NCI-H82 (cell line): ENCODE measurements around the gene DNAAF3.

ENCODE experiments used
- DNase-seq: peaks from one replicate; lab custom pipeline; 2025; lab: John Stamatoyannopoulos, UW

DNAAF3 gene

DNA sequence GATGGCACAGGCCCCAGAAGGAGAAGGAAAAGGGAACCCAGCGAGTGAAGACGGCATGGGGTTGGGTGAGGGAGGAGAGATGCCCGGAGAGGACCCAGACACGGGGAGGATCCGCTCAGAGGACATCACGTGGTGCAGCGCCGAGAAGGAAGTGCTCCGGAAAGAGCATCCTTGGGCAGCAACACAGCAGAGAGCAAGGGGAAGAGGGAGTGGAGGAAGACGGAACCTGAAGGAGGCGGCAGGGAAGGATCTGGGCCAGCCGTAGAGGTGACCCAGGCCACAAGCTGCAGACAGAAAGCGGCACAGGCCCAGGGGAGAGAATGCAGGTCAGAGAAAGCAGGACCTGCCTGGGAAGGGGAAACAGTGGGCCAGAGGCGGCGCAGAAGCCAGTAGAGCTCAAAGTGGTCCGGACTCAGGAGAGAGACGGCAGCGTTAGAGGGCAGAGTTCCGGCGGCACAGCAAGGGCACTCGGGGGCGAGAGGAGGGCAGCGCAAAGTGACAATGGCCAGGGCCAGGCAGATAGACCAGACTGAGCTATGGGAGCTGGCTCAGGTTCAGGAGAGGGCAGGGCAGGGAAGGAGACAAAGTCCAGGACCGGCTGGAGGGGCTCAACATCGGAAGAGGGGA lies 50.1 kb downstream of the DNAAF3 start:
- DNase-seq: peak; percentile 54

GRCh38 chr19:55115446-55116065 lies 50.9 kb downstream of the DNAAF3 start:
- no peak for DNase-seq

DNA sequence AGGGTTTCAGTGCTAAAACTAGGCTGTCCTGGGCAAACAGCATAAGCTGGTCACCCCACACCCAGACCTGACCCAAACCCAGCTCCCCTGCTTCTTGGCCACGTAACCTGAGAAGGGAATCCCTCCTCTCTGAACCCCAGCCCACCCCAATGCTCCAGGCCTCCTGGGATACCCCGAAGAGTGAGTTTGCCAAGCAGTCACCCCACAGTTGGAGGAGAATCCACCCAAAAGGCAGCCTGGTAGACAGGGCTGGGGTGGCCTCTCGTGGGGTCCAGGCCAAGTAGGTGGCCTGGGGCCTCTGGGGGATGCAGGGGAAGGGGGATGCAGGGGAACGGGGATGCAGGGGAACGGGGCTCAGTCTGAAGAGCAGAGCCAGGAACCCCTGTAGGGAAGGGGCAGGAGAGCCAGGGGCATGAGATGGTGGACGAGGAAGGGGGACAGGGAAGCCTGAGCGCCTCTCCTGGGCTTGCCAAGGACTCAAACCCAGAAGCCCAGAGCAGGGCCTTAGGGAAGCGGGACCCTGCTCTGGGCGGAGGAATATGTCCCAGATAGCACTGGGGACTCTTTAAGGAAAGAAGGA lies 51.8 kb downstream of the DNAAF3 start:
- DNase-seq: no peak

DNA sequence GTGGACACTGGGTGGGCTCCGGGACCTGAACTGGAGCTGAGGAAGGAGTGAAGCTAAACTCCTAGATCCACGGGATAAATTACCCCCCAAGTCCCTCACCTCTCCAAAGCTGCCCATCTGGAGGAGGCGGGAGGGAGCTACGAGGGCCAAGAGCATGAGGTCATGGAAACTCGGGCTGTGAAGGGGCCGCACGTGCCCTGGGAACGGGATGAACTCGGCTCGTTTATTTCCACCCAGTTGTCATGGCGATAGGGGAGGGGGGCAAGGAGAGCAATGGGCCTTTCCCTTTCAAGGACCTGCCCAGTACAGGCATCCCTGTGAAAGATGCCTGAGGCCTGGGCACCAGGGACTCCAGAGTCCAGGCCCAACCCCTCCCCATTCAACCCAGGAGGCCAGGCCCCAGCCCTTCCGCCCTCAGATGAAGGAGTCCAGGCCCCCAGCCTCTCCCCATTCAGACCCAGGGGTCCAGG lies 52.8 kb downstream of the DNAAF3 start:
- peak; percentile 50 for DNase-seq

DNA sequence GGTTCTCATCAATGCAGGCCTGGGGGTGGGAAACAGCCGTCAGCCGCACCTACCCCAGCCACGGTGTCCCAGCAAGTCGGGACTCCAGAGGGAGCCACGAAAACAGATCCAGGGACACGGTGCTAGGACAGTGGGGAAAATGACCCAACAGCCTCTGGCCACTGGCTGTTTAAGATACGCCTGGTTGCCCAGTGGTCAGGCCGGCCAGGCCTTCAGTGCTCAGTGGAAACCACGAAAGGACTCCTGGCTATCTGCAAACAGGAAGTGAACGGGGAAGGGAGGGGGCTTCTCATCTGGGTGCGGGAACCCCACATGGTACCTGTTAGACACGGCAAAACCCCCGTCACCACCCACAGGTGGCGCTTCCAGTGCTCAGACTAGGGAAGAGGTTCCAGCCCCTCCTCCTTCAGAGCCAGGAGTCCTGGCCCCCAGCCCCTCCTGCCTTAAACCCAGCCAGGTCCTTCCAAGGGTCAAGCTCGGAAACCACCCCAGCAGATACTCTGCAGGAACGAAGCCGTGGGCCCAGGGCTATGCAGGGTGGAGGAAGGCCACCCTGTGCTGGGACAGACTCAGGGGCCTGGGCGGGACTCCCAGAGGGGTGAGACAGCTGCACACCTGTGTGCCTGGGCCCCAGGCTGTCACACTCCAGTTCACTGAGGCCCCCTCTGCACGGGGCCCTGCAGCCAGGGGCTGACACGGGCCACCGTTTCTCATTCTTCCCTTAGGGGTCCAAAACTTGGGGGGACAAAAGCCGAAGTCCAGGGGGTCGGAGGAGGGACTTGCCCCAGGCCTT lies 53.4 kb downstream of the DNAAF3 start:
- DNase-seq: no peak

DNA sequence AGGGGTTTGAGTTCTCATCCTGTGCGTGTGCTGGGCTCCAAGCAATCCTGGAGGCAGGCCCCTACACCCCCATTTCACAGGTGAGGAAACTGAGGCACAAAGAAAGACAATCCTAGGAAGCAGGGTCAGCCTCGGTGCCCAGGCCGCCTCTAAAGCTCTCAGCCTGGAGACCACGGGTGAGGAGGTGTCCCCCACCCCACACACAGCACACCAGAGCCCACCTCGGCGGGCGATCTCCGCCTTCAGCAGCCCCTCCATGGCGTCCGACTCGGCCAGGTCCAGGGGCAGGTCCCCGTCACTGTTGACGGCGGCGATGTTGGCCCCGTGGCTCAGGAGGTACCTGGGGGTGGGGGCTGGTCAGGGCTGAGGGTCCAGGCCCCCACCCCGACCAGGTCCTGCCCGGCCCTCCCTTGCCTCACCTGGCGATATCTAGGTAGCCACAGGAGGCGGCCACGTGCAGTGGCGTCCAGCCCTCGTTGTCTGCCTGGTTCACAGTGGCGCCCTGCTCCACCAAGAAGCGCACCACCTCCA lies 54.1 kb downstream of the DNAAF3 start:
- DNase-seq: no peak

GRCh38 chr19:55111238-55111831 lies 55.1 kb downstream of the DNAAF3 start:
- no peak for DNase-seq

DNA sequence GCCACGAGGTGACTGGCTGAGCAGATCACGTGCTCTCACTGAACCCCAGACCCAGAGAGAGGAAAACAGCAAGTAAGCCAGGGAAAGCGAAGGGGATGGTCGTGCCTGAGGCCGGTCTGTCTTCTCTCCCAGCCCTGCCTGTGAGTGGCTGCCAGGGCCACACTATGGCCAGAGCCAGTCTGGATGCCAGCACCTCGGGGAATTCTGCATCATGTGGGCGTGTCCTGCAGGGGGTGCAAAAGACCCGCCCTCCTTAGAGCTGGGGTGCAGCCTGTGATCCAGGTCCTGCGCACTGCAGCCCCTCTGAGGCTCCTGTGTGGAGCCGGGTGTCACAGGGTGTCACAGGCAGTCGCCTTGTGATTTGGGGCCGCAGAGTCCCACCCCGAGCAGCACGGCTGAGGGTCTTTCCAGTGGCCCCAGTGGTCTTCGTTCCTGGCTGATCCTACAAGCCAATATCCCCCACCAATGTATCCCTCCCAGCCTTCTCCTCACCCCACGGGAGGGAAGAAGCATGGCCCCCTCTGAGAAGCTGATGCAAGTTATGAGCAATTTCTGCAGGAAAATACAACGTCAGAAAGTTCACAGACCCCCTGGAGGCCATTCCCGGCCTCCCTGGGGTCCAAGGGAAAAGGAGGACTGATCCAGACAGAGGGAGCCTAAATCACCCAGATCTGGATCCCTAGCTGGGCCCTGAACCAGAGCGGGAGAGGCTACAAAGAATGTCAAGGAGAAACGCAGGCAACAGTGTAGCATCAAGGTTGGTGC lies 56.7 kb downstream of the DNAAF3 start:
- DNase-seq: no peak
